IMR-90 (cell line): ENCODE measurements around the gene TRAIP.

Experiments used
- BHLHE40 ChIP-seq: fragments of 150-350 bp; IDR thresholded peaks from 2 replicates; pipeline ENCODE4 v1.6.1; 2016; ENCODE audit warnings: mild to moderate bottlenecking, low read depth, low read length
- CEBPB ChIP-seq: IDR thresholded peaks from 2 replicates; pipeline ENCODE4 v1.6.1; 2012; ENCODE audit warnings: low read depth, low read length, improper control_type of control experiment
- CTCF ChIP-seq: conservative IDR thresholded peaks from 2 replicates; pipeline ENCODE4 v1.5.1; 2012; ENCODE audit warnings: mild to moderate bottlenecking, low read depth, low read length, improper control_type of control experiment
- ELK1 ChIP-seq: fragments of 150-350 bp; IDR thresholded peaks from 2 replicates; pipeline ENCODE4 v1.6.1; 2016; ENCODE audit warnings: low read depth, mild to moderate bottlenecking, low read length, moderate library complexity, borderline replicate concordance
- FOS ChIP-seq: fragments of 150-350 bp; IDR thresholded peaks from 2 replicates; pipeline ENCODE4 v1.6.1; 2016; ENCODE audit warnings: low read depth, low read length
- MAFK ChIP-seq: IDR thresholded peaks from 2 replicates; pipeline ENCODE4 v1.6.1; 2012; ENCODE audit warnings: low read depth, low read length, improper control_type of control experiment
- MAZ ChIP-seq: IDR thresholded peaks from 2 replicates; pipeline ENCODE4 v1.6.1; 2012; ENCODE audit warnings: low read depth, mild to moderate bottlenecking, low read length, improper control_type of control experiment, moderate library complexity, borderline replicate concordance
- MXI1 ChIP-seq: IDR thresholded peaks from 2 replicates; pipeline ENCODE4 v1.6.1; 2012; ENCODE audit warnings: low read depth, mild to moderate bottlenecking, low read length, moderate library complexity, borderline replicate concordance
- POLR2A ChIP-seq: IDR thresholded peaks from 2 replicates; pipeline ENCODE4 v1.6.1; 2012; ENCODE audit warnings: mild to moderate bottlenecking, low read depth, low read length
- RAD21 ChIP-seq: IDR thresholded peaks from 2 replicates; pipeline ENCODE4 v1.6.1; 2012; ENCODE audit warnings: low read length, improper control_type of control experiment
- RCOR1 ChIP-seq: IDR thresholded peaks from 2 replicates; pipeline ENCODE4 v1.6.1; 2012; ENCODE audit warnings: mild to moderate bottlenecking, low read length, improper control_type of control experiment; ENCODE audit not compliant: insufficient replicate concordance
- SMC3 ChIP-seq: fragments of 150-350 bp; IDR thresholded peaks from 2 replicates; pipeline ENCODE4 v1.6.1; 2016; ENCODE audit warnings: low read depth, mild to moderate bottlenecking, antibody characterized with exemption, low read length, moderate library complexity
- USF2 ChIP-seq: fragments of 150-350 bp; IDR thresholded peaks from 2 replicates; pipeline ENCODE4 v1.6.1; 2017; ENCODE audit warnings: mild to moderate bottlenecking, antibody characterized with exemption, low read length, low read depth

- TF ChIP-seq RCOR1 (no peak), CTCF (no peak), CEBPB (no peak), MAZ (no peak), MXI1 (no peak), FOS (no peak), POLR2A (no peak), ELK1 (no peak), BHLHE40 (no peak), RAD21 (no peak), USF2 (no peak), MAFK (no peak), SMC3 (no peak)
These were observed 30.3 kb downstream of the TRAIP start for GRCh38 chr3:49826016-49826415.
